SK-N-SH (cell line): ENCODE measurements around the gene ZNF385A. TPM values are rescaled to one million over a fixed set of nuclear protein-coding genes. Genes with fewer than 3 reads are reported as not detected.

Source experiments
- CTCF ChIA-PET: fragments of 300-600, 350-600 bp; formaldehyde crosslinking; extraction: SDS; loops from one replicate; lab custom pipeline; 2021; lab: Yijun Ruan, JAX
- POLR2A ChIA-PET: fragments of 350-600 bp; sonication (Branson Sonifier 250); formaldehyde crosslinking; extraction: SDS; loops from one replicate; lab custom pipeline; 2020; ENCODE audit warnings: antibody characterized with exemption, inconsistent platforms; lab: Yijun Ruan, JAX
- DNase-seq: peaks from one replicate; pipeline ENCODE4 v3.0.0; 2012
- H2AFZ ChIP-seq: fragments of 200-600 bp; sonication (generic); 2 replicates; pipeline ENCODE4 v1.8.1; 2016; ENCODE audit warnings: antibody characterized with exemption, mild to moderate bottlenecking, low read depth
- H3F3A ChIP-seq: fragments of 200-600 bp; sonication (generic); replicated peaks from 2 replicates; pipeline ENCODE3; 2016; ENCODE audit warnings: antibody characterized with exemption, mild to moderate bottlenecking; ENCODE audit not compliant: insufficient read depth
- H3K27ac ChIP-seq, 2 experiments: fragments of 200-500 bp in 1 of 2; fragments of 200-600 bp in 1 of 2; sonication (Bioruptor generic) in 1 of 2; sonication (generic), shearing (Covaris generic) in 1 of 2; 2 replicates each; pipeline versions ENCODE4 v1.5.1 to v1.6.1; 2014 to 2016; ENCODE audit warnings: low read depth in 2 of 2, inconsistent platforms in 1 of 2, low read length in 1 of 2, mild to moderate bottlenecking in 1 of 2, mixed read lengths in 1 of 2
- H3K27me3 ChIP-seq: fragments of 200-600 bp; sonication (generic), shearing (Covaris generic); 2 replicates; pipeline ENCODE4 v1.6.1; 2016; ENCODE audit warnings: mixed run types; ENCODE audit not compliant: insufficient read depth
- H3K36me3 ChIP-seq, 2 experiments: fragments of 200-500 bp in 1 of 2; fragments of 200-600 bp in 1 of 2; sonication (Bioruptor generic) in 1 of 2; sonication (generic) in 1 of 2; replicated peaks in 1 of 2; 2 replicates each; pipeline versions ENCODE3 to v1.5.1; 2014 to 2016; ENCODE audit warnings: low read length in 1 of 2, mild to moderate bottlenecking in 1 of 2; ENCODE audit not compliant: insufficient read depth in 2 of 2, control insufficient read depth in 1 of 2
- H3K4me1 ChIP-seq, 2 experiments: fragments of 200-500 bp in 1 of 2; fragments of 200-600 bp in 1 of 2; sonication (Bioruptor generic) in 1 of 2; sonication (generic), shearing (Covaris generic) in 1 of 2; 2 replicates each; pipeline versions ENCODE4 v1.5.1 to v1.6.1; 2014 to 2016; ENCODE audit warnings: low read depth in 1 of 2, low read length in 1 of 2, mixed run types in 1 of 2; ENCODE audit not compliant: insufficient read depth in 2 of 2, control insufficient read depth in 1 of 2
- H3K4me2 ChIP-seq: fragments of 200-600 bp; sonication (generic), shearing (Covaris generic); 2 replicates; pipeline ENCODE4 v1.6.1; 2017; ENCODE audit warnings: mixed run types
- H3K4me3 ChIP-seq, 2 experiments: fragments of 200-500 bp in 1 of 2; fragments of 200-600 bp in 1 of 2; sonication (Bioruptor generic) in 1 of 2; sonication (generic), shearing (Covaris generic) in 1 of 2; 2 replicates each; pipeline versions ENCODE4 v1.5.1 to v1.8.1; 2014 to 2016; ENCODE audit warnings: low read depth in 2 of 2, inconsistent platforms in 1 of 2, low read length in 1 of 2, mild to moderate bottlenecking in 1 of 2, mixed read lengths in 1 of 2, moderate library complexity in 1 of 2
- H3K79me2 ChIP-seq: fragments of 200-600 bp; sonication (generic); 2 replicates; pipeline ENCODE4 v1.8.1; 2017; ENCODE audit warnings: mild to moderate bottlenecking; ENCODE audit not compliant: insufficient read depth
- H3K9ac ChIP-seq: fragments of 200-600 bp; sonication (generic); 2 replicates; pipeline ENCODE4 v1.6.1; 2017; ENCODE audit warnings: mixed run types
- H3K9me2 ChIP-seq: fragments of 200-600 bp; sonication (generic); 2 replicates; pipeline ENCODE4 v1.6.1; 2017; ENCODE audit warnings: mixed run types
- H3K9me3 ChIP-seq: fragments of 200-600 bp; sonication (generic); 2 replicates; pipeline ENCODE4 v1.6.1; 2017; ENCODE audit warnings: mixed run types, mild to moderate bottlenecking, moderate library complexity
- H4K20me1 ChIP-seq: fragments of 200-600 bp; sonication (generic); 2 replicates; pipeline ENCODE4 v1.6.1; 2017; ENCODE audit warnings: mild to moderate bottlenecking, mixed run types; ENCODE audit not compliant: insufficient read depth
- CHD2 ChIP-seq: fragments of 150-350 bp; IDR thresholded peaks from 2 replicates; pipeline ENCODE4 v1.6.1; 2018; ENCODE audit warnings: low read length; ENCODE audit not compliant: partially characterized antibody
- MXI1 ChIP-seq: IDR thresholded peaks from 2 replicates; pipeline ENCODE4 v1.6.1; 2012; ENCODE audit warnings: mild to moderate bottlenecking, low read depth, low read length, improper control_type of control experiment
- NRF1 ChIP-seq: IDR thresholded peaks from 2 replicates; pipeline ENCODE4 v1.6.1; 2012; ENCODE audit warnings: low read depth, mild to moderate bottlenecking, low read length
- TAF1 ChIP-seq: IDR thresholded peaks from 2 replicates; pipeline ENCODE4 v1.6.1; 2012; ENCODE audit warnings: low read depth, mild to moderate bottlenecking, low read length, moderate library complexity, borderline replicate concordance
- TCF12 ChIP-seq: IDR thresholded peaks from 2 replicates; pipeline ENCODE4 v1.4.0; 2012
- YY1 ChIP-seq: IDR thresholded peaks from 2 replicates; pipeline ENCODE4 v1.4.0; 2012; ENCODE audit warnings: low read depth, mild to moderate bottlenecking
- WGBS: methylation state at CpG from one replicate; pipeline ENCODE4 v1.1.6; 2017; ENCODE audit warnings: low lambda C conversion rate; 5-methylcytosine and 5-hydroxymethylcytosine counted together
- polyA plus RNA-seq, 3 experiments: library from polyadenylated mRNA; depleted of rRNA; stranded (reverse); fragments of >200 nt; gene quantifications; 2 replicates each; pipeline ENCODE4 v1.2.3, GENCODE V29; 2012
- TF ChIP-seq, protein P1 (sequence below): IDR thresholded peaks from 2 replicates; pipeline ENCODE4 v1.4.0; 2012; ENCODE audit warnings: low read depth, borderline replicate concordance
- TF ChIP-seq, protein P2 (sequence below): IDR thresholded peaks from 2 replicates; pipeline ENCODE4 v1.6.1; 2012; ENCODE audit warnings: mild to moderate bottlenecking, low read depth, low read length, moderate library complexity

The ZNF385A gene
- polyA plus RNA-seq, 1 of the 3 experiments (the other 2 are of a cell fraction): 2.6 TPM

DNA sequence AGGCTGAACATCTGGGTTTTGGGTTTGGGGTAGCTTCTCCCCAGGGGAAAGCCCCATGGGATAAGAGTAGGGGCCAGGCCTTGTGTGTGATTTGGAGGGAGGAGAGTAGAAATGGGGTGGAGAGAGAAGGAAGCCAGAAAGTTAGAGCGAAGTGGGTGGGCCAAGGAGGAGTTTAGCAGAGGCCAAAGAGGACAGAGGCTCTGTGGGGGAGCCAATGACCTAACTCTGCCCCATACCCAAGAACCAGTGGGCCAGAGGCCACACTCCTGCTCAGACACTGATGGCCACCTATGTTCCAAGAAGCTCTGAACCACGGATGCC, 9.3 kb downstream of the ZNF385A start:
- H3K36me3 ChIP-seq: no peaks in the 10 kb centered on the region
- no peak overlapping the region for H3K4me3 ChIP-seq
- peaks cover 8% of the 10 kb centered on the region for H3F3A ChIP-seq
- no peaks in the 10 kb centered on the region for H4K20me1 ChIP-seq
- H2AFZ ChIP-seq: no peak overlapping the region
- ChIA-PET CTCF (interaction anchor here (0.7 to 2.0 kb wide), 5 partner anchors 15 to 390 kb away, joined by 3 to 9 read pairs (median 5); partner anchors contain the start of genes COPZ1 and HOXC10), POLR2A (interaction anchor here (0.6 kb wide), 1 partner anchor 1057 kb away, joined by 3 read pairs; no protein-coding TSS in a partner anchor)
- no peaks in the 10 kb centered on the region for H3K9me2 ChIP-seq
- H3K9me3 ChIP-seq: no peaks in the 10 kb centered on the region
- no peak overlapping the region for H3K4me2 ChIP-seq
- no peaks in the 10 kb centered on the region for H3K79me2 ChIP-seq
- peaks cover 11 to 48% of the 10 kb centered on the region in 2 experiments; a peak in 2 of 4 replicates for H3K4me1 ChIP-seq
- H3K27ac ChIP-seq: no peak overlapping the region
- 89% methylated on average over 2 of the region's 2 CpGs for WGBS
- H3K27me3 ChIP-seq: no peaks in the 10 kb centered on the region
- no peak overlapping the region for H3K9ac ChIP-seq
- no peak for DNase-seq
- TF ChIP-seq NRF1 (no peak), MXI1 (no peak), YY1 (no peak), TCF12 (no peak), TAF1 (no peak)
- TF ChIP-seq, protein P1, sequence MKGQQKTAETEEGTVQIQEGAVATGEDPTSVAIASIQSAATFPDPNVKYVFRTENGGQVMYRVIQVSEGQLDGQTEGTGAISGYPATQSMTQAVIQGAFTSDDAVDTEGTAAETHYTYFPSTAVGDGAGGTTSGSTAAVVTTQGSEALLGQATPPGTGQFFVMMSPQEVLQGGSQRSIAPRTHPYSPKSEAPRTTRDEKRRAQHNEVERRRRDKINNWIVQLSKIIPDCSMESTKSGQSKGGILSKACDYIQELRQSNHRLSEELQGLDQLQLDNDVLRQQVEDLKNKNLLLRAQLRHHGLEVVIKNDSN: no peak

DNA sequence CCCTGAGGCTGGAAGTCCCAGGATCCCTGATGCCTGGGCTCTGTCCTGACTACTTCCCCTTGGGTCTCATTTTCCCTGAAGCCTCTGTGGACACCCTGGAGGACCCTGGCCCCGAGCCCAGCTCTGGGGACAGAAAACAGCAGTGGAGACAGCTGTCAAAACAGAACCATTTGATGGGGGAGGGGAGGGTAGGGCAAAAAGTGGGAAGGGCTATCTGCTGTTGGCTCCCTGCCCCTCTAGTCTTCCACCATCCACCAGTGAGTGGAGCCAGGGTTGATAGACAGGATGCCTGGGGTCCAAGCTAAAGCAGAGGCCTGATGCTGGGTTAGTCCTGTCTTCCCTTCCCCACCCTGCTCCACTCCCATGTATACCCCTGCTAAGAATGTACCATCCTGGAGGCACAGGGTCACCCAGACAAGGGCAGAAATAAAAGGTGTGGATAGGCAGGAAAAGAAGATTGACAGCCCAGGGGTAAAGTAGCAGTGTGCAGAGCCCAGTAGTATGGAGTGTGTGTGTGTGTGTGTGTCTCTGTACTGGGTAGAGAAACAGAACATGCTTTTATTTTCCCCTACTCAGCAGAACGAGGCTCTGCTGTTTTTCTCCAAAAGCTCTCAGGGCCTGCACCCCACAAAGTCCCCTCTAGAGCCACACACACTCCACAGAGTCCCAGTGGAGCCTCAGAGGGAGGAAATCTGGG, 9.8 kb downstream of the ZNF385A start:
- H3K9me3 ChIP-seq: no peaks in the 10 kb centered on the region
- TF ChIP-seq CHD2: peak; percentile 14
- TF ChIP-seq, protein P2, sequence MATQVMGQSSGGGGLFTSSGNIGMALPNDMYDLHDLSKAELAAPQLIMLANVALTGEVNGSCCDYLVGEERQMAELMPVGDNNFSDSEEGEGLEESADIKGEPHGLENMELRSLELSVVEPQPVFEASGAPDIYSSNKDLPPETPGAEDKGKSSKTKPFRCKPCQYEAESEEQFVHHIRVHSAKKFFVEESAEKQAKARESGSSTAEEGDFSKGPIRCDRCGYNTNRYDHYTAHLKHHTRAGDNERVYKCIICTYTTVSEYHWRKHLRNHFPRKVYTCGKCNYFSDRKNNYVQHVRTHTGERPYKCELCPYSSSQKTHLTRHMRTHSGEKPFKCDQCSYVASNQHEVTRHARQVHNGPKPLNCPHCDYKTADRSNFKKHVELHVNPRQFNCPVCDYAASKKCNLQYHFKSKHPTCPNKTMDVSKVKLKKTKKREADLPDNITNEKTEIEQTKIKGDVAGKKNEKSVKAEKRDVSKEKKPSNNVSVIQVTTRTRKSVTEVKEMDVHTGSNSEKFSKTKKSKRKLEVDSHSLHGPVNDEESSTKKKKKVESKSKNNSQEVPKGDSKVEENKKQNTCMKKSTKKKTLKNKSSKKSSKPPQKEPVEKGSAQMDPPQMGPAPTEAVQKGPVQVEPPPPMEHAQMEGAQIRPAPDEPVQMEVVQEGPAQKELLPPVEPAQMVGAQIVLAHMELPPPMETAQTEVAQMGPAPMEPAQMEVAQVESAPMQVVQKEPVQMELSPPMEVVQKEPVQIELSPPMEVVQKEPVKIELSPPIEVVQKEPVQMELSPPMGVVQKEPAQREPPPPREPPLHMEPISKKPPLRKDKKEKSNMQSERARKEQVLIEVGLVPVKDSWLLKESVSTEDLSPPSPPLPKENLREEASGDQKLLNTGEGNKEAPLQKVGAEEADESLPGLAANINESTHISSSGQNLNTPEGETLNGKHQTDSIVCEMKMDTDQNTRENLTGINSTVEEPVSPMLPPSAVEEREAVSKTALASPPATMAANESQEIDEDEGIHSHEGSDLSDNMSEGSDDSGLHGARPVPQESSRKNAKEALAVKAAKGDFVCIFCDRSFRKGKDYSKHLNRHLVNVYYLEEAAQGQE: no peak
- TF ChIP-seq, all 33 proteins: peak for 1
- no peak overlapping the region for H3K4me3 ChIP-seq
- no peak overlapping the region for H2AFZ ChIP-seq
- no peak overlapping the region for H3K4me2 ChIP-seq
- H3K27ac ChIP-seq: no peak overlapping the region
- ChIA-PET CTCF (interaction anchor here (0.6 to 2.0 kb wide), 9 partner anchors 14 to 1326 kb away, joined by 3 to 9 read pairs (median 4); partner anchors contain the start of genes COPZ1 and HOXC10), POLR2A (interaction anchor here (0.6 kb wide), 1 partner anchor 1057 kb away, joined by 3 read pairs; no protein-coding TSS in a partner anchor)
- peaks cover 8% of the 10 kb centered on the region for H3F3A ChIP-seq
- H3K9me2 ChIP-seq: no peaks in the 10 kb centered on the region
- no peaks in the 10 kb centered on the region for H3K36me3 ChIP-seq
- H4K20me1 ChIP-seq: no peaks in the 10 kb centered on the region
- H3K4me1 ChIP-seq: peaks cover 11 to 45% of the 10 kb centered on the region in 2 experiments; a peak in 2 of 4 replicates
- H3K9ac ChIP-seq: no peak overlapping the region
- no peaks in the 10 kb centered on the region for H3K27me3 ChIP-seq
- H3K79me2 ChIP-seq: no peaks in the 10 kb centered on the region
- peak; percentile 49 for DNase-seq
- 50% methylated on average over 1 of the region's 2 CpGs for WGBS
